Activated CD4-positive, alpha-beta T cell treated with anti-CD3 and anti-CD28 coated beads for 24 hours (primary cell): Measurements from ENCODE around the gene BRCA1.
"Not testable (repeated sequence)": the region's sequence is repeated elsewhere in the genome, so short reads cannot be mapped to it uniquely, and the experiment has no call there.

ENCODE experiments used
- DNase-seq, 2 donors: peaks; one replicate each; pipeline ENCODE4 v3.0.0-alpha.2; 2020; ENCODE audit warnings: low read depth in 2 of 2

The BRCA1 gene

DNA sequence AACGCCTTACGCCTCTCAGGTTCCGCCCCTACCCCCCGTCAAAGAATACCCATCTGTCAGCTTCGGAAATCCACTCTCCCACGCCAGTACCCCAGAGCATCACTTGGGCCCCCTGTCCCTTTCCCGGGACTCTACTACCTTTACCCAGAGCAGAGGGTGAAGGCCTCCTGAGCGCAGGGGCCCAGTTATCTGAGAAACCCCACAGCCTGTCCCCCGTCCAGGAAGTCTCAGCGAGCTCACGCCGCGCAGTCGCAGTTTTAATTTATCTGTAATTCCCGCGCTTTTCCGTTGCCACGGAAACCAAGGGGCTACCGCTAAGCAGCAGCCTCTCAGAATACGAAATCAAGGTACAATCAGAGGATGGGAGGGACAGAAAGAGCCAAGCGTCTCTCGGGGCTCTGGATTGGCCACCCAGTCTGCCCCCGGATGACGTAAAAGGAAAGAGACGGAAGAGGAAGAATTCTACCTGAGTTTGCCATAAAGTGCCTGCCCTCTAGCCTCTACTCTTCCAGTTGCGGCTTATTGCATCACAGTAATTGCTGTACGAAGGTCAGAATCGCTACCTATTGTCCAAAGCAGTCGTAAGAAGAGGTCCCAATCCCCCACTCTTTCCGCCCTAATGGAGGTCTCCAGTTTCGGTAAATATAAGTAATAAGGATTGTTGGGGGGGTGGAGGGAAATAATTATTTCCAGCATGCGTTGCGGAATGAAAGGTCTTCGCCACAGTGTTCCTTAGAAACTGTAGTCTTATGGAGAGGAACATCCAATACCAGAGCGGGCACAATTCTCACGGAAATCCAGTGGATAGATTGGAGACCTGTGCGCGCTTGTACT lies at the start of gene BRCA1:
Gene BRCA1, minus strand, starts transcription at position 232 of the 834 bp plus-strand sequence. CDS start 1,268 bp downstream, outside the sequence.
- DNase-seq = peak; percentile 87 to 92

DNA sequence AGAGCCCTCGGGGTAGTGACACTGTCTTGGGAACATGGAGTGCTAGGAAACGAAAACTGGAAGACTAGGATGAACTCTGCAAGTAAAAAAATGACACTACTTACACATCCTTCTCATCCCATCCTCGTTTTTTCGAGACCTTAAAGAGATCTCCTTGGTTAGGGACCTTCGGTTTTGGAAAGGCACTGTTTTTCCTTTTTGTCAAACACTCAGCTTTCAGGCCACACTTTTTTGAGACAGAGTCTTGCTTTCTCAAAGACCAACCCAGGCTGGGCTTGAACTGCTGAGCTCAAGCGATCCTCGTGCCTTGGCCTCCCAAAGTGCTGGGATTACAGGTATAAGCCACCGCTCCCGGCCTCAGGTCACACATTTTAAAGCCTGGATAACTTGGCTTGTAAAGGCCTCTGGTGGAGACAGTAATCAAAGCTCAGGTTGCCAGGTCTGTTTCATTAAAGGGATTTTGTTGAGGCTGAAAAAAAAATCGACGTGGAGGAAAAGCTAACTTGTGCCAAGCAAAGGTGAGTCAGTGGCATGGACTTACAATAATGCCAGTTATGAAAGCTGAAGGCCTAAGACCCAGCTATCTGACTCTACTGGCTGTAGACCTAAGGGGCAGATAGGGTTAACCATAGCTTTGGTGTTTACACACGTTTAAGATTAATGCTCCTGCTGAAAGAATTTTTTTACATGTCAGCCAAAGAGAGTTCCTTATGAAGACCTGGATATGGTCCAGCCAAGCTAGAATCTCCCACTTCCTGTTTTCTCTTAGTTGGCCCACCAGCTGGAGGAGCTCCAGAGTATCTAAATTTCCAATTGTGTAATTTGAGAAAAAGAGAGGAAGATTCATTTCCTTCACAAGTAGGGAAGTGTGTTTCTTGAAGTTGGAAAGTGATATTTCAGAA lies 46.7 kb upstream of the BRCA1 start:
- no peak for DNase-seq

DNA sequence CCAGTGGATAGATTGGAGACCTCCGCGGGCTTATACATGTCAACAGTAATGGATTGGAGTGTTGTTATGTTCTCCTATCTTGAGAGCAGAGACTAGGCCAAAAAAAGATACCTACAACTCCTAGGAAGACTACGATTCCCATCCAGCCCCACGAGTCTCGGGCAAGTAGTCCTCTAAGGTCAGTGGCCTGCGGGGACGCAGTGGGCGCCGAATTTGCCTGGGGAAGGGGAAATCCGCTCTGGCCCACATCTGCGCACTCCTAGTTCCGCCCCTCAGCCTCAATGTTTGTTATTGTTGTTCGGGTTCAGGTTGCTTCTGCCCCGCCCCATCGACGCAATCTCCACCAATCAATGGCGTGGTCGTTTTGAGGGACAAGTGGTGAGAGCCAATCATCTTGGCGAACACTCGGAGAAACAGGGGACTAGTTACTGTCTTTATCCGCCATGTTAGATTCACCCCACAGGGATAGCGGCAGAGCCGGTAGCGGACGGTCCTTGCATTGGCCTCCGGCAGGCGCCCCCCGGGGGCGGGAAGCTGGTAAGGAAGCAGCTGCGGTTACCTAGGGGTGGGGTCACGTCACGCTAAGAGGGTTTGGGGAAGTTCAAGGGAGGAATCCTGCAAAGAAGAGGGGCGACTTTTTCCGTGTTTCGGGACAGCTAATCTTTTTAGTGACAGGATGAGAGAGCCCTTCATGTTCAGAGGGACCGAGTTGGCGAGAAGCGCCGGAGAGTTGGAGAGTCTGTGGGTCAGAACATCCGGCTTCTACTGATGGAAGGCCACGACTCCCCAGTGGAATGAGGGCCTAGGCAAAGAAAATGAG lies 45.8 kb upstream of the BRCA1 start, which contains the start of gene NBR1:
Gene NBR1, plus strand, starts transcription at position 449 of the 820 bp plus-strand sequence. CDS start 4,586 bp downstream, outside the sequence.
- DNase-seq = peak; percentile 88 to 92

GRCh38 chr17:43170140-43170765 lies 45.1 kb upstream of the BRCA1 start:
- DNase-seq = peak; percentile 72 to 74

DNA sequence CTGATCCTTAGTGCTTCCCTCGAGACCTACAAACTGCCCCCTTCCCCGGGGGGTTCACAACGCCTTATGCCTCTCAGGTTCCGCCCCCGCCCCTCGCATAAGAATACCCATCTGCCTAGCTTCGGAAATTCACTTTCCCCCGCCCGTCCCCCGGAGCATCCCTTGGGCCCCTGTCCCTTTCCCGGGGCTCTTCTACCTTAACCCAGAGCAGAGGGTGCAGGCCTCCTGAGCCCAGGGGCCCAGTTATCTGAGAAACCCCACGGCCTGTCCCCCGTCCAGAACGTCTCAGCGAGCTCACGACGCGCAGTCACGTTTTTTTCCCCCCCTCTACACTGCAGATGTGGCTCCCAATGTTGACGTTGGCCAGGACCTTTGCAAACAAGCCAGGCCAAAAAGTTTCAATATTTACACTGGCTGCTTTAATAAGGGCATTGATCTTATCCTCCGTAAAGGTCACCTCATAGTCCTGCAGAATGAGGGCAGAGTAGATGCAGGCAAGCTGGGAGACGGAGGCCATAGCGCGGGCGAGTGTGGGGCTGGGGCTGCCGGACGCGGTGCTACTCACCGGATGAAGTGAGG lies 44.5 kb upstream of the BRCA1 start:
- DNase-seq = peak in 1 of 2 donors; percentile 9

- DNase-seq = not testable (repeated sequence)
Observed at GRCh38 chr17:43165971-43166370, 40.8 kb upstream of the BRCA1 start.

DNA sequence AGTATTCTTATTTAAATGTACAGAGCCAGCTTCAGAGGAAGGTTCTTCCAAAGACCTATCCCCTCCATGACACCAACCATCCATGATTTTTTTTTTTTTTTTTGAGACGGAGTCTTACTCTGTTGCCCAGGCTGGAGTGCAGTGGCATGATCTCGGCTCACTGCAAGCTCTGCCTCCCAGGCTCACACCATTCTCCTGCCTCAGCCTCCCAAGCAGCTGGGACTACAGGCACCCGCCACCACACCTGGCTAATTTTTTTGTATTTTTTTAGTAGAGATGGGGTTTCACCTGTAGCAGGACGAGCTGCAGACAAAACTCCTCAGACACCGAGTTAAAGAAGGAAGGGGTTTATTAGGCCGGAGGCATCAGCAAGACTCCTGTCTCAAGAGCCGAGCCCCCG lies 34.8 kb upstream of the BRCA1 start:
- not testable (repeated sequence) for DNase-seq

DNA sequence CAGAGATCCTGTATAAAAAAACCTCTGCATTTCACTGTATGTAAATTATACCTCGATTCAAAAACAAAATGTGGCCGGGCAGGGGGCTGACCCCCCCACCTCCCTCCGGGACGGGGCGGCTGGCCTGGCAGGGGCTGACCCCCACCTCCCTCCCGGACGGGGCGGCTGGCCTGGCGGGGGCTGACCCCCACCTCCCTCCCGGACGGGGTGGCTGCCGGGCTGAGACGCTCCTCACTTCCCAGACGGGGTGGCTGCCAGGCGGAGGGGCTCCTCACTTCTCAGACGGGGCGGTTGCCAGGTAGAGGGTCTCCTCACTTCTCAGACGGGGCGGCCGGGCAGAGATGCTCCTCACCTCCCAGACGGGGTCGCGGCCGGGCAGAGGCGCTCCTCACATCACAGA lies 34.1 kb upstream of the BRCA1 start:
- not testable (repeated sequence) for DNase-seq

DNA sequence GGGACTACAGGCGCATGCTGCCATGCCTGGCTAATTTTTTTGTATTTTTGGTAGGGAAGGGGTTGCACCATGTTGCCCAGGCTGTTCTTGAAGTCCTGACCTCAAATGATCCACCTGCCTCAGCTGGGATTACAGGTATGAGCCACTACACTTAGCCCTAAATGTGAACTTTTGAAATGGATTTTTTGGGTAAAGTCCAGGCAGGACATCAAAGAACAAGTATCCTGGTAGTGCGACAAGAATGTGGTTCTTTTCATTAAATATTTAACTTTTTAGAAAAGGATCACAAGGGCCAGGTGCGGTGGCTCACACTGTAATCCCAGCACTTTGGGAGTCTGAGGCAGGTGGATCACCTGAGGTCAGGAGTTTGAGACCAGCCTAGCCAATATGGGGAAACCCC lies 30.5 kb upstream of the BRCA1 start:
- no peak for DNase-seq

- not testable (repeated sequence) for DNase-seq
Observed at GRCh38 chr17:43153197-43153835, 28.2 kb upstream of the BRCA1 start.

DNA sequence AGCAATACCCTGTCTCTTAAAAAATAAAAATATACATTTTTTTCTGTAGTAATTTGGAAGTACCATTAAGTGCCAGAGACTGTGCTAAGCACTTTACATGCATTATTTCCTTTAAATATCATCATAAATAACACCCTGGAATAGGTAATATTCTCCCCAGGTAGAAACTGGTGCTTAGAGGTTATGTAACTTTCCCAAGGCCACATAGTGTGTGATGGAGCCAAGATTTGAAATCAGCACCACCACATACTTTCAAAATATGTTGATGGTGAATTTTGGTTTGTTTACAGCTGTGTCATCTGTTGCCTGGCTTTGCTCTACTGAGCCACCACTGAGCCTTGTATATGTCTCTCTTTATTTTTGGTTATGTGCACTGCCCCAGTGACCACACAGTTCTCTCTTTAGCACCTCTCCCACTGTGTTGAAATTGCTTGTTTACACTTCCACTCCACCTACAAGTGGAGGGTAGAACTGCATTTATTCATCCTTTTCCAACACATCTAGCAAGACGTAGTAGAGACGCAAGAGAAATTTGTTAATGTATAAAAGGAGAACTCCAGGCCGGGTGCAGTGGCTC lies 26.8 kb upstream of the BRCA1 start:
- DNase-seq = no peak

- DNase-seq = no peak
Observed at GRCh38 chr17:43146649-43147048, 21.5 kb upstream of the BRCA1 start.

GRCh38 chr17:43143201-43143600 lies 18.0 kb upstream of the BRCA1 start:
- DNase-seq = no peak

DNA sequence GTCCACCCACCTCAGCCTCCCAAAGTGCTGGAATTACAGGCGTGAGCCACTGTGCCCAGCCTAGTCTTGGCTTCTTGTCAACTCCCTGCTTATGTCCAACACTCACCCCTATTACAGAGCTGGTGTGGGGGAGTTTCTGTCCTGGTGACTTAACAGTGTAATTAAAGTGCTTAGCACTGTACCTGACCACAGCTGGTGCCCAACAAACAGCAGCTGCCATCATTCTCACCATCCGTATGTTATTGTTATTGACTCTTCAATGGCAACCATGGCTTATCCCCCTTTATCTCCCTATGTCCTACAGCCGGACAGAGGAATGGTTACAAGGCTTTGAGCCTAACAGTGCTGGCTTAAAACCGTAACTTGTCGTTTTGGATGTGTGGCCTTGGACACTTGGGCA lies 17.0 kb upstream of the BRCA1 start:
- no peak for DNase-seq

GRCh38 chr17:43140396-43141332 lies 15.5 kb upstream of the BRCA1 start:
- DNase-seq = no peak

DNA sequence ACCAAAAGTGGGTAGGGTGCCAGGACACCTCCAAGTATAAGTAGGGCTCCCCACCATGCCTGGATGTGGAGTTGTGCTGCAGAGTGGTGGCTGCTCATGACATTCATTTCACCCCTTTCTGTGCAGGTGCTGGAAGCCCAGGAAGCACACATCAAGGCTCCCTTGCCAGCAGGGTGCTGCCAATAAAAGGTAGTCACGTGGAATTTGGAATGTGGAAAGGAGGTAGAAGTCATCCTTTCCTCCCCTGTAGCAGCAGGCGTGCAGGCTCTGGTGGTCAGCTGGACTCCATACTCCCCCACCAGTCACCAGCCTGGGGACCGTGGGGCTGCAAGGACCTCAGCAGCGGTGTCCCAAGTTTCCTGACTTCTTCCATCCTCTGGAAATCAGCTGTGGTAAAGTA lies 13.4 kb upstream of the BRCA1 start:
- not testable (repeated sequence) for DNase-seq

- DNase-seq = not testable (repeated sequence)
Observed at GRCh38 chr17:43136574-43136973, 11.4 kb upstream of the BRCA1 start.

- DNase-seq = no peak
Observed at GRCh38 chr17:43135454-43135819, 10.3 kb upstream of the BRCA1 start.
